ENCODE results near the gene UACA. TPM values are rescaled to one million over a fixed set of nuclear protein-coding genes. Genes with fewer than 3 reads are reported as not detected.

The UACA gene
- total and polyA plus RNA-seq, 2 experiments from 2014 or later: 21.5 to 35.8 TPM

DNA sequence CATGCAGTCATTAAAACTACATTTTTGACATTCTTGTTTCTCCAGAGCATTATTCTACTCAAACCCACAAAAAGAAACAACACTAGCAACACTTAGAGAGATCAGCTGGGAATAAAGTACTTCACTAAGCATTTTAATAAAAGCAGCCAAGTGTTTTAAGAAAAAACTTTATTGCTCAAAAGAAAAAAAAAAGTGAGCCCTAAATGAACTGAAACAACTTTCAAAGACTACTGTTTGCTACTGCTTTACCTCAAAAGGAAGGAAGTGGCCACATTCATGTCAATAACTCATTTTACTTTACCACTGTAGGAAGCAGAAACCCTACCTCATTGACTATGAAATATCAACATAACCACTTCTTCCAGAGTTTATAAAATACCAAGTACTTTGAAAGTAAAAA lies 91.3 kb downstream of the UACA start:
- H3K4me2 ChIP-seq: peak overlapping the region; percentile 2; the same call in 1 of the 2 replicates
- Mint-ChIP-seq H3K4me3 (no peak overlapping the region), H3K4me1 (peaks cover 12% of the 10 kb centered on the region; the same call in 2 of the 3 replicates), H3K36me3 (ENCODE audit: low read depth) (no peaks in the 10 kb centered on the region), H3K27ac (peak overlapping the region; percentile 70), H3K27me3 (ENCODE audit: insufficient read depth, low read depth, poor library complexity) (no peaks in the 10 kb centered on the region), H3K9me3 (no peaks in the 10 kb centered on the region)
- H2AFZ ChIP-seq: no peak overlapping the region
- H3K36me3 ChIP-seq (ENCODE audit: insufficient read depth): no peaks in the 10 kb centered on the region
- H3K27me3 ChIP-seq (ENCODE audit: insufficient read depth): no peaks in the 10 kb centered on the region
- H3F3A ChIP-seq (replicated peaks; ENCODE audit: low read depth): no peaks in the 10 kb centered on the region
- no peaks in the 10 kb centered on the region for H3K9me2 ChIP-seq (ENCODE audit: insufficient read depth)
- H3K79me2 ChIP-seq (replicated peaks; ENCODE audit: insufficient read depth): no peaks in the 10 kb centered on the region
- ATAC-seq (no peak), DNase-seq (ENCODE audit: low spot score) (no peak)
- H3K4me3 ChIP-seq: no peak overlapping the region
- TF ChIP-seq STAT1 (IDR thresholded peaks at IDR 0.05; ENCODE audit: unreplicated experiment): no peak
- TF ChIP-seq, protein P1, sequence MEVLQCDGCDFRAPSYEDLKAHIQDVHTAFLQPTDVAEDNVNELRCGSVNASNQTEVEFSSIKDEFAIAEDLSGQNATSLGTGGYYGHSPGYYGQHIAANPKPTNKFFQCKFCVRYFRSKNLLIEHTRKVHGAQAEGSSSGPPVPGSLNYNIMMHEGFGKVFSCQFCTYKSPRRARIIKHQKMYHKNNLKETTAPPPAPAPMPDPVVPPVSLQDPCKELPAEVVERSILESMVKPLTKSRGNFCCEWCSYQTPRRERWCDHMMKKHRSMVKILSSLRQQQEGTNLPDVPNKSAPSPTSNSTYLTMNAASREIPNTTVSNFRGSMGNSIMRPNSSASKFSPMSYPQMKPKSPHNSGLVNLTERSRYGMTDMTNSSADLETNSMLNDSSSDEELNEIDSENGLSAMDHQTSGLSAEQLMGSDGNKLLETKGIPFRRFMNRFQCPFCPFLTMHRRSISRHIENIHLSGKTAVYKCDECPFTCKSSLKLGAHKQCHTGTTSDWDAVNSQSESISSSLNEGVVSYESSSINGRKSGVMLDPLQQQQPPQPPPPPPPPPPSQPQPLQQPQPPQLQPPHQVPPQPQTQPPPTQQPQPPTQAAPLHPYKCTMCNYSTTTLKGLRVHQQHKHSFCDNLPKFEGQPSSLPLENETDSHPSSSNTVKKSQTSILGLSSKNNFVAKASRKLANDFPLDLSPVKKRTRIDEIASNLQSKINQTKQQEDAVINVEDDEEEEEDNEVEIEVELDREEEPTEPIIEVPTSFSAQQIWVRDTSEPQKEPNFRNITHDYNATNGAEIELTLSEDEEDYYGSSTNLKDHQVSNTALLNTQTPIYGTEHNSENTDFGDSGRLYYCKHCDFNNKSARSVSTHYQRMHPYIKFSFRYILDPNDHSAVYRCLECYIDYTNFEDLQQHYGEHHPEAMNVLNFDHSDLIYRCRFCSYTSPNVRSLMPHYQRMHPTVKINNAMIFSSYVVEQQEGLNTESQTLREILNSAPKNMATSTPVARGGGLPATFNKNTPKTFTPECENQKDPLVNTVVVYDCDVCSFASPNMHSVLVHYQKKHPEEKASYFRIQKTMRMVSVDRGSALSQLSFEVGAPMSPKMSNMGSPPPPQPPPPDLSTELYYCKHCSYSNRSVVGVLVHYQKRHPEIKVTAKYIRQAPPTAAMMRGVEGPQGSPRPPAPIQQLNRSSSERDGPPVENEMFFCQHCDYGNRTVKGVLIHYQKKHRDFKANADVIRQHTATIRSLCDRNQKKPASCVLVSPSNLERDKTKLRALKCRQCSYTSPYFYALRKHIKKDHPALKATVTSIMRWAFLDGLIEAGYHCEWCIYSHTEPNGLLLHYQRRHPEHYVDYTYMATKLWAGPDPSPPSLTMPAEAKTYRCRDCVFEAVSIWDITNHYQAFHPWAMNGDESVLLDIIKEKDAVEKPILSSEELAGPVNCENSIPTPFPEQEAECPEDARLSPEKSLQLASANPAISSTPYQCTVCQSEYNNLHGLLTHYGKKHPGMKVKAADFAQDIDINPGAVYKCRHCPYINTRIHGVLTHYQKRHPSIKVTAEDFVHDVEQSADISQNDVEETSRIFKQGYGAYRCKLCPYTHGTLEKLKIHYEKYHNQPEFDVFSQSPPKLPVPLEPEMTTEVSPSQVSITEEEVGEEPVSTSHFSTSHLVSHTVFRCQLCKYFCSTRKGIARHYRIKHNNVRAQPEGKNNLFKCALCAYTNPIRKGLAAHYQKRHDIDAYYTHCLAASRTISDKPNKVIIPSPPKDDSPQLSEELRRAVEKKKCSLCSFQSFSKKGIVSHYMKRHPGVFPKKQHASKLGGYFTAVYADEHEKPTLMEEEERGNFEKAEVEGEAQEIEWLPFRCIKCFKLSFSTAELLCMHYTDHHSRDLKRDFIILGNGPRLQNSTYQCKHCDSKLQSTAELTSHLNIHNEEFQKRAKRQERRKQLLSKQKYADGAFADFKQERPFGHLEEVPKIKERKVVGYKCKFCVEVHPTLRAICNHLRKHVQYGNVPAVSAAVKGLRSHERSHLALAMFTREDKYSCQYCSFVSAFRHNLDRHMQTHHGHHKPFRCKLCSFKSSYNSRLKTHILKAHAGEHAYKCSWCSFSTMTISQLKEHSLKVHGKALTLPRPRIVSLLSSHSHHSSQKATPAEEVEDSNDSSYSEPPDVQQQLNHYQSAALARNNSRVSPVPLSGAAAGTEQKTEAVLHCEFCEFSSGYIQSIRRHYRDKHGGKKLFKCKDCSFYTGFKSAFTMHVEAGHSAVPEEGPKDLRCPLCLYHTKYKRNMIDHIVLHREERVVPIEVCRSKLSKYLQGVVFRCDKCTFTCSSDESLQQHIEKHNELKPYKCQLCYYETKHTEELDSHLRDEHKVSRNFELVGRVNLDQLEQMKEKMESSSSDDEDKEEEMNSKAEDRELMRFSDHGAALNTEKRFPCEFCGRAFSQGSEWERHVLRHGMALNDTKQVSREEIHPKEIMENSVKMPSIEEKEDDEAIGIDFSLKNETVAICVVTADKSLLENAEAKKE (CRISPR knock-in tag; IDR thresholded peaks at IDR 0.05): no peak
- no peak for TF ChIP-seq EZH2 (IDR thresholded peaks at IDR 0.05; ENCODE audit: low read depth, unreplicated experiment)
- TF ChIP-seq NANOG (IDR thresholded peaks at IDR 0.05; ENCODE audit: borderline replicate concordance): no peak
- TF ChIP-seq, protein P2, sequence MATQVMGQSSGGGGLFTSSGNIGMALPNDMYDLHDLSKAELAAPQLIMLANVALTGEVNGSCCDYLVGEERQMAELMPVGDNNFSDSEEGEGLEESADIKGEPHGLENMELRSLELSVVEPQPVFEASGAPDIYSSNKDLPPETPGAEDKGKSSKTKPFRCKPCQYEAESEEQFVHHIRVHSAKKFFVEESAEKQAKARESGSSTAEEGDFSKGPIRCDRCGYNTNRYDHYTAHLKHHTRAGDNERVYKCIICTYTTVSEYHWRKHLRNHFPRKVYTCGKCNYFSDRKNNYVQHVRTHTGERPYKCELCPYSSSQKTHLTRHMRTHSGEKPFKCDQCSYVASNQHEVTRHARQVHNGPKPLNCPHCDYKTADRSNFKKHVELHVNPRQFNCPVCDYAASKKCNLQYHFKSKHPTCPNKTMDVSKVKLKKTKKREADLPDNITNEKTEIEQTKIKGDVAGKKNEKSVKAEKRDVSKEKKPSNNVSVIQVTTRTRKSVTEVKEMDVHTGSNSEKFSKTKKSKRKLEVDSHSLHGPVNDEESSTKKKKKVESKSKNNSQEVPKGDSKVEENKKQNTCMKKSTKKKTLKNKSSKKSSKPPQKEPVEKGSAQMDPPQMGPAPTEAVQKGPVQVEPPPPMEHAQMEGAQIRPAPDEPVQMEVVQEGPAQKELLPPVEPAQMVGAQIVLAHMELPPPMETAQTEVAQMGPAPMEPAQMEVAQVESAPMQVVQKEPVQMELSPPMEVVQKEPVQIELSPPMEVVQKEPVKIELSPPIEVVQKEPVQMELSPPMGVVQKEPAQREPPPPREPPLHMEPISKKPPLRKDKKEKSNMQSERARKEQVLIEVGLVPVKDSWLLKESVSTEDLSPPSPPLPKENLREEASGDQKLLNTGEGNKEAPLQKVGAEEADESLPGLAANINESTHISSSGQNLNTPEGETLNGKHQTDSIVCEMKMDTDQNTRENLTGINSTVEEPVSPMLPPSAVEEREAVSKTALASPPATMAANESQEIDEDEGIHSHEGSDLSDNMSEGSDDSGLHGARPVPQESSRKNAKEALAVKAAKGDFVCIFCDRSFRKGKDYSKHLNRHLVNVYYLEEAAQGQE (IDR thresholded peaks at IDR 0.05; ENCODE audit: unreplicated experiment): no peak
- TF ChIP-seq, protein P3, sequence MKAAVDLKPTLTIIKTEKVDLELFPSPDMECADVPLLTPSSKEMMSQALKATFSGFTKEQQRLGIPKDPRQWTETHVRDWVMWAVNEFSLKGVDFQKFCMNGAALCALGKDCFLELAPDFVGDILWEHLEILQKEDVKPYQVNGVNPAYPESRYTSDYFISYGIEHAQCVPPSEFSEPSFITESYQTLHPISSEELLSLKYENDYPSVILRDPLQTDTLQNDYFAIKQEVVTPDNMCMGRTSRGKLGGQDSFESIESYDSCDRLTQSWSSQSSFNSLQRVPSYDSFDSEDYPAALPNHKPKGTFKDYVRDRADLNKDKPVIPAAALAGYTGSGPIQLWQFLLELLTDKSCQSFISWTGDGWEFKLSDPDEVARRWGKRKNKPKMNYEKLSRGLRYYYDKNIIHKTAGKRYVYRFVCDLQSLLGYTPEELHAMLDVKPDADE (IDR thresholded peaks at IDR 0.05): no peak
- TF ChIP-seq CREB1 (CRISPR knock-in tag; IDR thresholded peaks at IDR 0.05; ENCODE audit: low read depth): no peak
- TF ChIP-seq ZNF114 (CRISPR knock-in tag; IDR thresholded peaks at IDR 0.05): no peak
- no peak for TF ChIP-seq POLR2AphosphoS5 (IDR thresholded peaks at IDR 0.05; ENCODE audit: low read depth)
- no peak for TF ChIP-seq EZH2phosphoT487 (IDR thresholded peaks at IDR 0.05; ENCODE audit: unreplicated experiment)
- TF ChIP-seq, protein P4, sequence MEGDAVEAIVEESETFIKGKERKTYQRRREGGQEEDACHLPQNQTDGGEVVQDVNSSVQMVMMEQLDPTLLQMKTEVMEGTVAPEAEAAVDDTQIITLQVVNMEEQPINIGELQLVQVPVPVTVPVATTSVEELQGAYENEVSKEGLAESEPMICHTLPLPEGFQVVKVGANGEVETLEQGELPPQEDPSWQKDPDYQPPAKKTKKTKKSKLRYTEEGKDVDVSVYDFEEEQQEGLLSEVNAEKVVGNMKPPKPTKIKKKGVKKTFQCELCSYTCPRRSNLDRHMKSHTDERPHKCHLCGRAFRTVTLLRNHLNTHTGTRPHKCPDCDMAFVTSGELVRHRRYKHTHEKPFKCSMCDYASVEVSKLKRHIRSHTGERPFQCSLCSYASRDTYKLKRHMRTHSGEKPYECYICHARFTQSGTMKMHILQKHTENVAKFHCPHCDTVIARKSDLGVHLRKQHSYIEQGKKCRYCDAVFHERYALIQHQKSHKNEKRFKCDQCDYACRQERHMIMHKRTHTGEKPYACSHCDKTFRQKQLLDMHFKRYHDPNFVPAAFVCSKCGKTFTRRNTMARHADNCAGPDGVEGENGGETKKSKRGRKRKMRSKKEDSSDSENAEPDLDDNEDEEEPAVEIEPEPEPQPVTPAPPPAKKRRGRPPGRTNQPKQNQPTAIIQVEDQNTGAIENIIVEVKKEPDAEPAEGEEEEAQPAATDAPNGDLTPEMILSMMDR (conservative IDR thresholded peaks at IDR 0.05; ENCODE audit: low read depth in 2 of 2): no peak
- no peak for TF ChIP-seq ZNF331 (CRISPR knock-in tag; IDR thresholded peaks at IDR 0.05; ENCODE audit: low read depth)
- H3K4me1 ChIP-seq (ENCODE audit: insufficient read depth): peaks cover 52% of the 10 kb centered on the region
- H3K27ac ChIP-seq (ENCODE audit: low read depth): peak overlapping the region; percentile 56; the same call in 1 of the 2 replicates
- H4K20me1 ChIP-seq (replicated peaks; ENCODE audit: insufficient read depth): no peaks in the 10 kb centered on the region

All from GM23338 (cell line).